Thoracic aorta (tissue), 2 donors: ENCODE data around the gene TRMT1. TPM values are rescaled to one million over a fixed set of nuclear protein-coding genes. Genes with fewer than 3 reads are reported as not detected.

Experiments
- ATAC-seq: fragments of 150-250 bp; one replicate; pipeline ENCODE4 v1.8.0; 2017; ENCODE audit warnings: low read depth; ENCODE audit not compliant: insufficient number of reproducible peaks, low FRiP score
- DNase-seq: peaks from one replicate; pipeline ENCODE4 v3.0.0-alpha.2; 2020; ENCODE audit warnings: low spot score
- H3K27ac ChIP-seq, 2 donors: fragments of 200-600 bp; sonication (generic); 1 replicate in 1 of 2; 2 replicates in 1 of 2; pipeline ENCODE4 v1.5.1; 2016; ENCODE audit warnings: mild to moderate bottlenecking in 2 of 2, moderate library complexity in 2 of 2
- H3K27me3 ChIP-seq: fragments of 200-600 bp; sonication (generic); replicated peaks from 2 replicates; pipeline ENCODE4 v1.6.0; 2016; ENCODE audit warnings: mild to moderate bottlenecking; ENCODE audit not compliant: insufficient read depth
- H3K36me3 ChIP-seq: fragments of 200-600 bp; sonication (generic); one replicate; pipeline ENCODE4 v1.5.1; 2016
- H3K4me1 ChIP-seq, 2 donors: fragments of 200-600 bp; sonication (generic); 1 replicate in 1 of 2; 2 replicates in 1 of 2; pipeline versions ENCODE4 v1.5.1 to v1.6.0; 2016; ENCODE audit warnings: low read depth in 2 of 2, mild to moderate bottlenecking in 1 of 2; ENCODE audit not compliant: control insufficient read depth in 1 of 2
- H3K4me3 ChIP-seq: fragments of 200-600 bp; sonication (generic); 2 replicates; pipeline ENCODE4 v1.5.1; 2016; ENCODE audit warnings: mild to moderate bottlenecking
- H3K9me3 ChIP-seq: fragments of 200-600 bp; sonication (generic); 2 replicates; pipeline ENCODE4 v1.5.1; 2016
- CTCF ChIP-seq: fragments of 200-600 bp; sonication (generic); IDR thresholded peaks from one replicate; pipeline ENCODE4 v1.5.1; 2019; ENCODE audit warnings: antibody characterized with exemption
- total RNA-seq, 2 donors: library from RNA; depleted of rRNA; stranded (reverse); fragments of >200 nt; gene quantifications; one replicate each; pipeline versions ENCODE4 v1.1.0 to v1.2.3, GENCODE V29; 2016

TRMT1 gene
- total RNA-seq, 2 donors from 2014 or later: 35.3 to 52.3 TPM

- no peak for TF ChIP-seq CTCF
- no peak for DNase-seq
- Histone ChIP-seq H3K4me3 (no peak overlapping the region), H3K4me1 (peaks cover 9 to 20% of the 10 kb centered on the region in 2 donors), H3K9me3 (no peaks in the 10 kb centered on the region), H3K27ac (no peak overlapping the region), H3K36me3 (peaks cover 16% of the 10 kb centered on the region), H3K27me3 (no peaks in the 10 kb centered on the region)
- ATAC-seq: no peak
Observed at GRCh38 chr19:13112555-13112954, 4.0 kb downstream of the TRMT1 start.

- no peak overlapping the region for H3K4me3 ChIP-seq
- DNase-seq: no peak
- no peak for ATAC-seq
- H3K27me3 ChIP-seq: no peaks in the 10 kb centered on the region
- H3K9me3 ChIP-seq: no peaks in the 10 kb centered on the region
- TF ChIP-seq CTCF: no peak
- H3K36me3 ChIP-seq: peaks cover 16% of the 10 kb centered on the region
- peaks cover 0 to under 1% of the 10 kb centered on the region in 2 donors for H3K4me1 ChIP-seq
- H3K27ac ChIP-seq: no peak overlapping the region
Observed at GRCh38 chr19:13110099-13110610, 6.4 kb downstream of the TRMT1 start.

GRCh38 chr19:13109361-13110098, 7.0 kb downstream of the TRMT1 start:
- TF ChIP-seq CTCF: no peak
- DNase-seq (no peak), ATAC-seq (no peak)
- Histone ChIP-seq H3K27me3 (no peaks in the 10 kb centered on the region), H3K4me3 (no peak overlapping the region), H3K27ac (no peak overlapping the region), H3K9me3 (no peaks in the 10 kb centered on the region), H3K4me1 (no peaks in the 10 kb centered on the region), H3K36me3 (peaks cover 16% of the 10 kb centered on the region)

- peak overlapping the region; percentile 29 for H3K4me3 ChIP-seq
- H3K9me3 ChIP-seq: no peaks in the 10 kb centered on the region
- TF ChIP-seq CTCF: no peak
- H3K36me3 ChIP-seq: peaks cover 8% of the 10 kb centered on the region
- H3K27me3 ChIP-seq: no peaks in the 10 kb centered on the region
- H3K27ac ChIP-seq: peak overlapping the region in 1 of 2 donors; percentile 84
- DNase-seq (no peak), ATAC-seq (peak; percentile 5)
- peaks cover 13 to 32% of the 10 kb centered on the region in 2 donors for H3K4me1 ChIP-seq
Observed at GRCh38 chr19:13104848-13105711, 11.5 kb downstream of the TRMT1 start.

- H3K27me3 ChIP-seq: no peaks in the 10 kb centered on the region
- peaks cover 6% of the 10 kb centered on the region for H3K36me3 ChIP-seq
- ATAC-seq (no peak), DNase-seq (no peak)
- H3K27ac ChIP-seq: peak overlapping the region in 1 of 2 donors; percentile 84
- H3K4me3 ChIP-seq: peak overlapping the region; percentile 29
- TF ChIP-seq CTCF: peak; percentile 74
- peaks cover 13 to 37% of the 10 kb centered on the region in 2 donors for H3K4me1 ChIP-seq
- H3K9me3 ChIP-seq: no peaks in the 10 kb centered on the region
Observed at GRCh38 chr19:13104360-13104847, 12.1 kb downstream of the TRMT1 start.
